ENCODE data around the gene GNG8. TPM values are rescaled to one million over a fixed set of nuclear protein-coding genes. Genes with fewer than 3 reads are reported as not detected.

GNG8 gene
- polyA plus RNA-seq, 1 of the 3 experiments (the other 2 are of a cell fraction): not detected

DNA sequence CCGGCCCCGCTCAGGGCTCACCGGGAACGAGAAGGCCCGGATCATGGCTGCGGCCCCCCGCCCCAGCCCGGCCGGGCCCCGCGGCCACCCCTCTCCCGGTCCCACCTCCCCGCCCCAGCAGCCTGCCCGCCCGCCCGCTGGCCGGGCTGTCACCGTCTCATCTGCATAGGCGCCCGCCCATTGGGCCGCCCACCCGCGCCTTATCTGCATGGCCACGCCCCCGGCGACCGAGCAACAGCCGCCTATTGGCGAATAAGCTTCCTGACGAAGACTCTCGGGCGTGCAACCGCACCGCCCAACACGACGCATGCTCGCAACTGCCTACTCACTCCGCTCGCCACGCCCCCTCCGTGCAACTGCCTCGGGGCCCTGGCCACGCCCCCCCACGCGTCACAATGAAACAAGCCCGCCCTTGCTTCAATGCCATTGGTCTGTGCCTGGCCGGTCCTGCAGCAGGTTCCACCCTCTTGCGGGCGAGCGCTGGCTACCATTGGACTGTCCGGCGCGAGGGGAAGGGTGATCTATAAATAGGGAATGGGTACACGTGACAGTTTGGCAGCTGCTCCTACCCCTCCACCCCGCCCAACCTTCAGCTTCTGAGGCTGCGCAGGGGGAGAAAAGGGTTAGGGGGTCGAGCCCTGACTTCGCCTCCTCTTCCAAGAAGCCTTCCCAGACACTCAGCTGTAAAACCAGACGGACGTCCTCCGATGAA, 25.2 kb upstream of the GNG8 start, which contains the start of gene DACT3:
DACT3 (minus strand) TSS at position 163 of the 712 bp plus-strand sequence; CDS start at position 45, 118 bp downstream.
- Histone ChIP-seq H4K20me1 (ENCODE audit: insufficient read depth) (peaks cover 5% of the 10 kb centered on the region; the same call in 1 of the 2 replicates), H3K27ac (ENCODE audit: low read depth in 2 of 2, low read length in 1 of 2) (peak within 1 kb of the TSS; percentile 52 to 84; a peak in 3 of 4 replicates), H2AFZ (ENCODE audit: low read depth) (peak within 1 kb of the TSS; percentile 84), H3K79me2 (ENCODE audit: insufficient read depth) (no peaks in the 10 kb centered on the region; the same call in 1 of the 2 replicates), H3K9ac (peak within 1 kb of the TSS; percentile 56; the same call in 1 of the 2 replicates), H3K4me2 (peak within 1 kb of the TSS; percentile 90), H3K9me2 (no peaks in the 10 kb centered on the region), H3K27me3 (ENCODE audit: insufficient read depth) (no peaks in the 10 kb centered on the region), H3K9me3 (no peaks in the 10 kb centered on the region), H3K4me1 (ENCODE audit: control insufficient read depth in 1 of 2, insufficient read depth in 2 of 2, low read depth in 1 of 2, low read length in 1 of 2) (peaks cover 0 to 18% of the 10 kb centered on the region in 2 experiments; a peak in 1 of 4 replicates), H3K36me3 (replicated peaks in 1 of 2; ENCODE audit: control insufficient read depth in 1 of 2, insufficient read depth in 2 of 2, low read length in 1 of 2) (peaks cover 0 to 3% of the 10 kb centered on the region in 2 experiments), H3K4me3 (ENCODE audit: low read depth in 2 of 2, low read length in 1 of 2) (peak within 1 kb of the TSS; percentile 69 to 88), H3F3A (replicated peaks; ENCODE audit: insufficient read depth) (peaks cover 17% of the 10 kb centered on the region)
- TF ChIP-seq, protein P1, sequence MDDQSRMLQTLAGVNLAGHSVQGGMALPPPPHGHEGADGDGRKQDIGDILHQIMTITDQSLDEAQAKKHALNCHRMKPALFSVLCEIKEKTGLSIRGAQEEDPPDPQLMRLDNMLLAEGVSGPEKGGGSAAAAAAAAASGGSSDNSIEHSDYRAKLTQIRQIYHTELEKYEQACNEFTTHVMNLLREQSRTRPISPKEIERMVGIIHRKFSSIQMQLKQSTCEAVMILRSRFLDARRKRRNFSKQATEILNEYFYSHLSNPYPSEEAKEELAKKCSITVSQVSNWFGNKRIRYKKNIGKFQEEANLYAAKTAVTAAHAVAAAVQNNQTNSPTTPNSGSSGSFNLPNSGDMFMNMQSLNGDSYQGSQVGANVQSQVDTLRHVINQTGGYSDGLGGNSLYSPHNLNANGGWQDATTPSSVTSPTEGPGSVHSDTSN (IDR thresholded peaks at IDR 0.05): 0 out of 2 replicates have a peak, but pooled peaks have one; percentile 4
- TF ChIP-seq GATA2 (CRISPR knock-in tag; IDR thresholded peaks at IDR 0.05) (no peak), RFX5 (IDR thresholded peaks at IDR 0.05; ENCODE audit: low read length) (peak; percentile 79), NRF1 (IDR thresholded peaks at IDR 0.05; ENCODE audit: low read depth, low read length) (peak; percentile 66), IRF3 (IDR thresholded peaks at IDR 0.05; ENCODE audit: low read depth, low read length) (peak; percentile 44; the same call in 1 of the 2 replicates), CHD2 (IDR thresholded peaks at IDR 0.05; ENCODE audit: low read length, partially characterized antibody) (peak; percentile 12), TAF1 (IDR thresholded peaks at IDR 0.05; ENCODE audit: borderline replicate concordance, low read depth, low read length) (no peak), NFIC (IDR thresholded peaks at IDR 0.05; ENCODE audit: borderline replicate concordance) (peak; percentile 76), MAX (IDR thresholded peaks at IDR 0.05; ENCODE audit: low read depth) (peak; percentile 83), ELF1 (IDR thresholded peaks at IDR 0.05) (no peak), MEF2A (IDR thresholded peaks at IDR 0.05; ENCODE audit: borderline replicate concordance, low read depth) (peak; percentile 70; the same call in 1 of the 2 replicates), MXI1 (IDR thresholded peaks at IDR 0.05; ENCODE audit: low read depth, low read length) (peak; percentile 87)
- TF ChIP-seq, protein P2, sequence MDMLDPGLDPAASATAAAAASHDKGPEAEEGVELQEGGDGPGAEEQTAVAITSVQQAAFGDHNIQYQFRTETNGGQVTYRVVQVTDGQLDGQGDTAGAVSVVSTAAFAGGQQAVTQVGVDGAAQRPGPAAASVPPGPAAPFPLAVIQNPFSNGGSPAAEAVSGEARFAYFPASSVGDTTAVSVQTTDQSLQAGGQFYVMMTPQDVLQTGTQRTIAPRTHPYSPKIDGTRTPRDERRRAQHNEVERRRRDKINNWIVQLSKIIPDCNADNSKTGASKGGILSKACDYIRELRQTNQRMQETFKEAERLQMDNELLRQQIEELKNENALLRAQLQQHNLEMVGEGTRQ (IDR thresholded peaks at IDR 0.05; ENCODE audit: borderline replicate concordance, low read depth, low read length): peak; percentile 66; the same call in 1 of the 2 replicates
- TF ChIP-seq, protein P3, sequence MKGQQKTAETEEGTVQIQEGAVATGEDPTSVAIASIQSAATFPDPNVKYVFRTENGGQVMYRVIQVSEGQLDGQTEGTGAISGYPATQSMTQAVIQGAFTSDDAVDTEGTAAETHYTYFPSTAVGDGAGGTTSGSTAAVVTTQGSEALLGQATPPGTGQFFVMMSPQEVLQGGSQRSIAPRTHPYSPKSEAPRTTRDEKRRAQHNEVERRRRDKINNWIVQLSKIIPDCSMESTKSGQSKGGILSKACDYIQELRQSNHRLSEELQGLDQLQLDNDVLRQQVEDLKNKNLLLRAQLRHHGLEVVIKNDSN (IDR thresholded peaks at IDR 0.05; ENCODE audit: borderline replicate concordance, low read depth): peak; percentile 86
- 3% methylated on average over 20 of the region's 61 CpGs for WGBS (ENCODE audit: low lambda C conversion rate)
- peak; percentile 96 for DNase-seq
- CTCF ChIA-PET: interaction anchor here (0.5 to 9.5 kb wide), 33 partner anchors 9 to 179 kb away, joined by 3 to 471 read pairs (median 6); partner anchors contain the start of genes CALM3, GNG8 and PTGIR
- POLR2A ChIA-PET: interaction anchor here (0.9 to 4.0 kb wide), 7 partner anchors 26 to 60 kb away, joined by 4 to 31 read pairs (median 12); partner anchors contain the start of genes CALM3 and GNG8
